Sigmoid colon (tissue), 7 donors: Measurements from ENCODE around the gene TNK2. TPM values are rescaled to one million over a fixed set of nuclear protein-coding genes. Genes with fewer than 3 reads are reported as not detected.

Experiments used
- DNase-seq: peaks from one replicate; pipeline ENCODE4 v3.0.0-alpha.2; 2019
- H3K27ac ChIP-seq, 4 donors: fragments of 200-600 bp; sonication (generic); one replicate each; pipeline ENCODE4 v1.5.1; 2016 to 2019; ENCODE audit warnings: mild to moderate bottlenecking in 1 of 4
- H3K27me3 ChIP-seq, 3 donors: fragments of 200-600 bp; sonication (generic); one replicate each; pipeline ENCODE4 v1.5.1; 2019; ENCODE audit warnings: mild to moderate bottlenecking in 1 of 3
- H3K36me3 ChIP-seq, 4 donors: fragments of 200-600 bp; sonication (generic); one replicate each; pipeline ENCODE4 v1.5.1; 2016 to 2019
- H3K4me1 ChIP-seq, 4 donors: fragments of 200-600 bp; sonication (generic); one replicate each; pipeline ENCODE4 v1.5.1; 2017 to 2019
- H3K4me3 ChIP-seq, 4 donors: fragments of 200-600 bp; sonication (generic); one replicate each; pipeline ENCODE4 v1.5.1; 2017 to 2019; ENCODE audit warnings: mild to moderate bottlenecking in 2 of 4, moderate library complexity in 1 of 4
- H3K9me3 ChIP-seq, 4 donors: fragments of 200-600 bp in 3 of 4; sonication (generic) in 3 of 4; one replicate each; pipeline versions ENCODE4 v1.5.1 to v1.6.1; 2013 to 2019
- EP300 ChIP-seq, 4 donors: sonication (generic); formaldehyde crosslinking; IDR thresholded peaks; one replicate each; pipeline ENCODE4 v1.6.1; 2017; ENCODE audit warnings: antibody characterized with exemption in 4 of 4
- POLR2A ChIP-seq, 2 donors: fragments of 450-650 bp; IDR thresholded peaks; one replicate each; pipeline ENCODE4 v1.6.1; 2016; ENCODE audit warnings: antibody characterized with exemption in 2 of 2, mild to moderate bottlenecking in 2 of 2, moderate library complexity in 2 of 2
- POLR2AphosphoS5 ChIP-seq, 4 donors: sonication (generic); formaldehyde crosslinking; IDR thresholded peaks; one replicate each; pipeline ENCODE4 v1.6.1; 2017; ENCODE audit warnings: antibody characterized with exemption in 4 of 4
- WGBS, 2 donors: extraction: QIAGEN DNeasy Blood & Tissue Kit; methylation state at CpG; one replicate each; pipeline ENCODE4 v1.1.7; 2013; 5-methylcytosine and 5-hydroxymethylcytosine counted together
- intact Hi-C: fragments of 100-400 bp; cut with DNase I; formaldehyde crosslinking; loops from one replicate; pipeline ENCODE4 v1.15.1; 2023
- polyA plus RNA-seq, 3 donors: library from polyadenylated mRNA; stranded (reverse); fragments of 200-250 nt; gene quantifications; one replicate each; pipeline ENCODE4 v1.2.3, GENCODE V29; 2013
- total RNA-seq, 4 donors: library from RNA; depleted of rRNA; stranded (reverse); fragments of >200 nt; gene quantifications; one replicate each; pipeline ENCODE4 v1.1.0, GENCODE V29; 2016
- TF ChIP-seq, protein P1 (sequence below), 4 experiments: fragments of 450-650 bp in 3 of 4; fragments of 200-600 bp in 1 of 4; IDR thresholded peaks; one replicate each; pipeline ENCODE4 v1.5.1; 2016 to 2019; ENCODE audit warnings: antibody characterized with exemption in 4 of 4, mild to moderate bottlenecking in 3 of 4, moderate library complexity in 2 of 4
- donor health status: healthy with polysubstance abuse.
- donor health status: Bipolar disorder and iron deficiency.
- donor health status: healthy.

Gene TNK2
- total and polyA plus RNA-seq, 7 donors, result 8.4 to 44.0 (median 17.1) TPM

DNA sequence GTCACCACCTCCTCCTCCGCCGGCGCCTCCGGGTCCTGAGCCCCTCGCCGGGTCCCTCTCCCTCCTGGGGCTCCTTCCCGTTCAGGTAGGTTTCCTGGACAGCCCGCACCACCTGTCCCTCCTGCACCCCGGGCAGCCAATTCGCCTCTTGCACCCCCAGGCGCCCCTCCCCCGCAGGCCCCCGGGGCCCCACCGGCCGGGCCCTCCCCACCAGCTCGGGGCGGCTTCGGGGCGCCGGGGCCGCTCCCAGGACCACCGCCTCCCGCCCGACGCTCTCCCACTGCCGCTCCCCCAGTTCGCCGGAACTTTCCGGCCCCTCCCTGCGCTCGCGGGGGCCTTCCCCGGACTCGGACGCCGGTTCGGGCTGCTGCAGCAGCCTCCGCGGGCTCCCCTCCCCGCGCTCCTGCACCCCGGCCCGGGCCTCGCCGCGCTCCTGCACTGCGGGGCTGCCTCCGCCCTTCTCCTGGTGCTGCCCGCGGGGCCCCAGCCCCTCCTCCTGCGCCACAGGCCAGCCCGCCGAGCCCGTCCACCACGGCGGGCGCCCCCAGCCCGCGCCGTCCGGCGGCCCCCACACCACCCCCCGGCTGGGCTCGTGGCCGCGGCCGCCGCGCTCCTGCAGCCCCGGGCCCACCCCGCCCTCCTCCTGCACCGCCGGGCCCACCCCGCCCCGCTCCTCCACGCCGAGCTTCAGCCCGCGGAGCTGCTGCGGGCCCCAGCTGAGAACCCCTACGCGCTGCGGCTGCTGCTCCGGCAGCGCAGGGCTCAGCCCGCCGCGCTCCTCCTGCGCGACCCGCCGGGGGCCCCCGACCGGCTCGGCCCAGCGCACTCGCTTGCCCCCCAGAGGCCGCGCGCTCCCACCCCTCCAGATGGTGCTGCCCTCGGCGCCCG is 587 bp upstream of the TNK2 start:
- Histone ChIP-seq H3K4me3 (peak overlapping the region; percentile 51 to 92 (median 85)), H3K27me3 (no peaks in the 10 kb centered on the region), H3K27ac (peak overlapping the region; percentile 60 to 81 (median 76)), H3K4me1 (peaks cover 0 to 39% (median 33%) of the 10 kb centered on the region in 4 donors), H3K9me3 (no peaks in the 10 kb centered on the region), H3K36me3 (no peaks in the 10 kb centered on the region)
- WGBS, 2 donors, result 1% methylated on average over 103 of the region's 103 CpGs
- peak; percentile 69 for DNase-seq
- TF ChIP-seq POLR2A (IDR thresholded peaks at IDR 0.05) (no peak), POLR2AphosphoS5 (IDR thresholded peaks at IDR 0.05) (no peak), EP300 (IDR thresholded peaks at IDR 0.05) (no peak)
- TF ChIP-seq, protein P1, sequence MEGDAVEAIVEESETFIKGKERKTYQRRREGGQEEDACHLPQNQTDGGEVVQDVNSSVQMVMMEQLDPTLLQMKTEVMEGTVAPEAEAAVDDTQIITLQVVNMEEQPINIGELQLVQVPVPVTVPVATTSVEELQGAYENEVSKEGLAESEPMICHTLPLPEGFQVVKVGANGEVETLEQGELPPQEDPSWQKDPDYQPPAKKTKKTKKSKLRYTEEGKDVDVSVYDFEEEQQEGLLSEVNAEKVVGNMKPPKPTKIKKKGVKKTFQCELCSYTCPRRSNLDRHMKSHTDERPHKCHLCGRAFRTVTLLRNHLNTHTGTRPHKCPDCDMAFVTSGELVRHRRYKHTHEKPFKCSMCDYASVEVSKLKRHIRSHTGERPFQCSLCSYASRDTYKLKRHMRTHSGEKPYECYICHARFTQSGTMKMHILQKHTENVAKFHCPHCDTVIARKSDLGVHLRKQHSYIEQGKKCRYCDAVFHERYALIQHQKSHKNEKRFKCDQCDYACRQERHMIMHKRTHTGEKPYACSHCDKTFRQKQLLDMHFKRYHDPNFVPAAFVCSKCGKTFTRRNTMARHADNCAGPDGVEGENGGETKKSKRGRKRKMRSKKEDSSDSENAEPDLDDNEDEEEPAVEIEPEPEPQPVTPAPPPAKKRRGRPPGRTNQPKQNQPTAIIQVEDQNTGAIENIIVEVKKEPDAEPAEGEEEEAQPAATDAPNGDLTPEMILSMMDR (IDR thresholded peaks at IDR 0.05), result no peak
- intact Hi-C loops, result loop anchor here (2.0 kb wide), 1 partner anchor 14 kb away; no protein-coding TSS in a partner anchor

DNA sequence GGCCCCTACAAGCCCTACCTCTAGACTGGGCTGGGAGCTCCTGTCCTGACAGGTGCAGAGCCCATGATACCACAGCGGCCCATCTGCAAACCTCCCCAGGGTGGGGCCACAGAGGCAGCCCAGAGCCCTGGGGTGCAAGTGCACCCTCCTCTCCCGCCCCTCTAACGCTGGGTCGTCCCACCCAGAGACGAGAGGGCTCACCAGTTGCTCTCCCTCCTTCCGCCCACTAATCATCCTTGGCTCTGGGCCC is 742 bp downstream of the TNK2 start:
- intact Hi-C loops, result no loop called here
- Histone ChIP-seq H3K9me3 (no peaks in the 10 kb centered on the region), H3K27ac (peak overlapping the region; percentile 44 to 81 (median 70)), H3K4me3 (peak overlapping the region; percentile 51 to 92 (median 85)), H3K4me1 (peaks cover 0 to 39% (median 33%) of the 10 kb centered on the region in 4 donors), H3K36me3 (no peaks in the 10 kb centered on the region), H3K27me3 (no peaks in the 10 kb centered on the region)
- DNase-seq, result peak; percentile 76
- 3 to 7% methylated on average over 6 of the region's 6 CpGs for WGBS, 2 donors
- TF ChIP-seq EP300 (IDR thresholded peaks at IDR 0.05) (no peak), POLR2A (IDR thresholded peaks at IDR 0.05) (no peak), POLR2AphosphoS5 (IDR thresholded peaks at IDR 0.05) (no peak)
- TF ChIP-seq, protein P1 (IDR thresholded peaks at IDR 0.05), result no peak

DNA sequence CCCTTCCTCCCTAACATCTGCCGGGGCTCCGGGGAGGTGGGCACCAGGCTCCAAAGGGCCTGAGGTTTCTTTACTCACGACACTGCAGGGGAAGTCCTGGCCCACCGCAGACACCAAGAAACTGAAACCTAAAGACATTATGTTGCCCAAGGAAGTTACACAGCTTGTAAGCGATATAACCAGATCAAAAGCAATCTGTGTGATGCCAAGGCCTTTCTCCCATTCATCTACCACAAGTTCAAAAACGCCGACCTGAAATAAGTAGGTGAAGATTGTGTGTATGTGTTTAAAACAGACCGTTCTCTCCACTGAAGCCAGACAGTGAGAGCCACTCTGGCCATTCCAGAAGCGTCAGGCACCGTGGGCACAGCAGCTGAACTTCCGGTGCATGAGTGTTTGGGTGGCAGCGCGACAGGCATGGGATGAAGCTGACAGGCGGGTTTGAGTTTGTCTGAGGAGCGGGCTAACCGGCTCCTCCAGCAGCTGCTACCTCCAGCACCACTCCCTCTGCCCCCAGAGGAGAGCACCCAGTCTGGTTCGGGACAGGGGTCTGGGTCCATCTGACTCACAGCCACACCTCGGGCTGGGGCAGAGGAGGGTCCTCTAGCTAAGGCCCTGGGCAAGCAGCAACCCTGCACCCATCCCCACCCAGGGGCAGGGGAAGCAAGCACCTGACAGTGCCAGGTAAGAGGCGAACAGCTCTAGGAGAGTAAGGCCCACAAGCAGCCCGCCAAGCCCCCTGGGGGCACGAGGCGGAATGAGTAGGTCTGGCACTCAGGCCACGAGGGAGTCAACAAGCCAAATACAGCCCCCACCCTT is 1.3 kb downstream of the TNK2 start:
- Histone ChIP-seq H3K27ac (peak overlapping the region; percentile 27 to 81 (median 62)), H3K9me3 (no peaks in the 10 kb centered on the region), H3K4me3 (peak overlapping the region in 3 of 4 donors; percentile 82 to 92 (median 88)), H3K4me1 (peaks cover 0 to 42% (median 33%) of the 10 kb centered on the region in 4 donors), H3K36me3 (no peaks in the 10 kb centered on the region), H3K27me3 (no peaks in the 10 kb centered on the region)
- 10 to 33% methylated on average over 23 of the region's 23 CpGs for WGBS, 2 donors
- DNase-seq, result peak; percentile 65
- intact Hi-C loops, result no loop called here
- TF ChIP-seq POLR2A (IDR thresholded peaks at IDR 0.05) (no peak), POLR2AphosphoS5 (IDR thresholded peaks at IDR 0.05) (no peak), EP300 (IDR thresholded peaks at IDR 0.05) (no peak)
- TF ChIP-seq, protein P1 (IDR thresholded peaks at IDR 0.05), result no peak

DNA sequence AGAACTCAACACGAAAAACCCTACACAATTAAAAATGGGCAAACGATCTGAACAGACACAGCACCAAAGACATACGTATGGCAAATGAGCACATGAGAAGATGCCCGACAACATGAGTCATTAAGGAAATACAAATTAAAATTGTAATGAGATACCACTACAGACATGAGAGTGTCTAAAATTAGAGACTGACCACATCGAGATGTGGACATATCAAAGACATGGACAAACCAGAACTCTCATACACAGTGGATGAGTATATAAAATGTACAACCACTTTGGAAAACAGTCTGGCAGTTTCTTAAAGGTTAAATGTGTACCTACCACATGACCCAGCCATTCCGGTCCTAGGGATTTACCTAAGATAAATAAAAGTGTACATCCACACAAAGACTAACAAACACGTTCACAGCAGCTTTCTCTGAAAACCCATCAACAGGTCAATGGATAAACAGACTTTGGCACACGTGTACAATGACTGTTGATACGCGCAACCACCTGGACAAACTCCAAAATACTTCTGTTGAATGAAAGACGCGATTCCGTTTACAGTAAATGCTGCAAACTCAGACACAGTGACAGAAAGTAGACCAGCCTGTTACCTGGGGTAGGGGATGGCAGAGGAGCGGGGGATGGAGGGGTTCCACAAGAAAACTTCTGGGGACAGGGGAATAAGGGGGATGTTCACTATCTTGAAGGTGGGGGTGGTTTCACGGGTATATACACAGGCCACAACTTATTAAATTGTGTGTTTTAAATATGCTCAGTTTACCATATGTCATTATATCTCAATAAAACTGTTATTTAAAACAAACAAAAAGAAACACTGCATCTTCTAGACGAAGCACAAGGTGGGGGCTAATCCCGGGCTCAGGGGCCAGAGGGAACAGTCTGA is 2.1 kb downstream of the TNK2 start:
- H3K27ac ChIP-seq, result peak overlapping the region; percentile 27 to 81 (median 62)

More for the DNA sequence above, 2.1 kb downstream of the TNK2 start:
- no peak for TF ChIP-seq POLR2A (IDR thresholded peaks at IDR 0.05)
- no peak for TF ChIP-seq EP300 (IDR thresholded peaks at IDR 0.05)
- TF ChIP-seq, protein P1 (IDR thresholded peaks at IDR 0.05), result no peak
- no peak for TF ChIP-seq POLR2AphosphoS5 (IDR thresholded peaks at IDR 0.05)
- H3K4me3 ChIP-seq, result peak overlapping the region in 1 of 4 donors; percentile 88
- peak; percentile 44 for DNase-seq
- no peaks in the 10 kb centered on the region for H3K36me3 ChIP-seq
- 24 to 43% methylated on average over 17 of the region's 17 CpGs for WGBS, 2 donors
- no peaks in the 10 kb centered on the region for H3K27me3 ChIP-seq
- intact Hi-C loops, result no loop called here
- H3K9me3 ChIP-seq, result no peaks in the 10 kb centered on the region
- peaks cover 0 to 49% (median 33%) of the 10 kb centered on the region in 4 donors for H3K4me1 ChIP-seq
